Inferior parietal cortex (tissue), 1 donor: Measurements from ENCODE around the gene MPO.

ENCODE experiments used
- DNase-seq: peaks from one replicate; pipeline ENCODE4 v3.0.0-alpha.2; 2016; ENCODE audit errors: extremely low spot score

The MPO gene

GRCh38 chr17:58280480-58281217 is at the start of gene MPO:
Gene MPO (minus strand): TSS chr17:58280935. CDS start chr17:58280758, 177 bp downstream.
- DNase-seq, result no peak

GRCh38 chr17:58329810-58330537 is 49.2 kb upstream of the MPO start:
- no peak for DNase-seq

- peak; percentile 66 for DNase-seq
Measured at GRCh38 chr17:58329035-58329809, 48.5 kb upstream of the MPO start.

GRCh38 chr17:58328195-58329034 is 47.7 kb upstream of the MPO start, which contains the start of gene TSPOAP1:
Gene TSPOAP1 (minus strand): TSS chr17:58328795. CDS start chr17:58327920, 875 bp downstream.
- no peak for DNase-seq

- no peak for DNase-seq
Measured at GRCh38 chr17:58327363-58328194, 46.8 kb upstream of the MPO start.

GRCh38 chr17:58326609-58327362 is 46.1 kb upstream of the MPO start:
- DNase-seq, result no peak

GRCh38 chr17:58325976-58326468 is 45.3 kb upstream of the MPO start:
- no peak for DNase-seq

- DNase-seq, result no peak
Measured at GRCh38 chr17:58325289-58325726, 44.6 kb upstream of the MPO start.

- DNase-seq, result no peak
Measured at GRCh38 chr17:58324409-58325288, 43.9 kb upstream of the MPO start.

- DNase-seq, result no peak
Measured at GRCh38 chr17:58324056-58324408, 43.3 kb upstream of the MPO start.

GRCh38 chr17:58323366-58324055 is 42.8 kb upstream of the MPO start:
- DNase-seq, result no peak

- DNase-seq, result no peak
Measured at GRCh38 chr17:58322581-58323185, 41.9 kb upstream of the MPO start.

GRCh38 chr17:58321571-58322525 is 41.1 kb upstream of the MPO start:
- DNase-seq, result no peak

GRCh38 chr17:58320570-58321323 is 40.0 kb upstream of the MPO start:
- no peak for DNase-seq

- no peak for DNase-seq
Measured at GRCh38 chr17:58320163-58320558, 39.4 kb upstream of the MPO start.
